Osteocyte (in vitro differentiated cells): ENCODE data around the gene CADPS. TPM values are rescaled to one million over a fixed set of nuclear protein-coding genes. Genes with fewer than 3 reads are reported as not detected.

Source experiments
- DNase-seq: peaks from one replicate; pipeline ENCODE4 v3.0.0; 2021; ENCODE audit warnings: mixed read lengths; ENCODE audit not compliant: unreplicated experiment; ENCODE audit errors: extremely low spot score
- H3K27ac Mint-ChIP-seq: one replicate; pipeline ENCODE4 v1.8.0; 2021; ENCODE audit warnings: mild to moderate bottlenecking, mixed read lengths; ENCODE audit not compliant: unreplicated experiment
- H3K27me3 Mint-ChIP-seq: one replicate; pipeline ENCODE4 v1.8.0; 2021; ENCODE audit warnings: mixed read lengths; ENCODE audit not compliant: unreplicated experiment
- H3K36me3 Mint-ChIP-seq: one replicate; pipeline ENCODE4 v1.8.0; 2021; ENCODE audit warnings: mixed read lengths; ENCODE audit not compliant: unreplicated experiment
- H3K4me1 Mint-ChIP-seq: one replicate; pipeline ENCODE4 v1.8.0; 2021; ENCODE audit warnings: mixed read lengths; ENCODE audit not compliant: unreplicated experiment
- H3K4me3 Mint-ChIP-seq: one replicate; pipeline ENCODE4 v1.8.0; 2021; ENCODE audit warnings: mild to moderate bottlenecking, moderate library complexity, mixed read lengths; ENCODE audit not compliant: unreplicated experiment
- H3K9me3 Mint-ChIP-seq: one replicate; pipeline ENCODE4 v1.8.0; 2021; ENCODE audit warnings: mixed read lengths; ENCODE audit not compliant: unreplicated experiment
- CTCF ChIP-seq: fragments of 200-600 bp; sonication (generic); IDR thresholded peaks from 2 replicates; pipeline ENCODE4 v1.5.0; 2021; ENCODE audit warnings: antibody characterized with exemption, mild to moderate bottlenecking, moderate library complexity
- total RNA-seq: library from RNA; stranded (reverse); gene quantifications from 2 replicates; pipeline ENCODE4 v1.2.1, GENCODE V29; 2021

CADPS gene
- total RNA-seq, 1 donor from 2014 or later: not detected

GRCh38 chr3:62632510-62633294, 242.5 kb downstream of the CADPS start:
- Mint-ChIP-seq H3K27ac (no peak overlapping the region), H3K9me3 (no peaks in the 10 kb centered on the region), H3K36me3 (no peaks in the 10 kb centered on the region), H3K4me1 (no peaks in the 10 kb centered on the region), H3K4me3 (no peak overlapping the region), H3K27me3 (peaks cover 65% of the 10 kb centered on the region)
- no peak for TF ChIP-seq CTCF
- DNase-seq: no peak

DNA sequence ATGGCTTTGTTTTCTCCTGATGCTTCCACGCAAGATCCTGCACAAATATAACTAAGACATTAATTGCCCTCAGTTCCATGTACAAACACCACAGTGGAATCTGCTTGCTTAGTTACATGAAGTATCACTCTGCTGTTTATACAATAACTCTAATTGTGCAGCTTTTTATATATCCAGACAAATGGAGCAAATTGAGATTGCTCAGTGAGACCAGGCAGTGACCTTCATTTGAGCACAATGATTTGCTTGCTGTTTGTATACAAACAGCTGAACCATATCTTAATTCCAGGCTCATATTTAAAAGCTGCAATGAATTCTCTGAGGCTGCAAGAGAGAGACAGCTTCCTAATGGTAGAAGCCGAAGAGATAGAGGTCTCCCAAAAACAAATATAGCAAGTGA, 243.7 kb downstream of the CADPS start:
- Mint-ChIP-seq H3K9me3 (no peaks in the 10 kb centered on the region), H3K27me3 (peaks cover 72% of the 10 kb centered on the region), H3K4me3 (no peak overlapping the region), H3K4me1 (no peaks in the 10 kb centered on the region), H3K27ac (no peak overlapping the region), H3K36me3 (no peaks in the 10 kb centered on the region)
- no peak for TF ChIP-seq CTCF
- no peak for DNase-seq

GRCh38 chr3:62630664-62631063, 244.6 kb downstream of the CADPS start:
- Mint-ChIP-seq H3K4me3 (no peak overlapping the region), H3K9me3 (no peaks in the 10 kb centered on the region), H3K4me1 (no peaks in the 10 kb centered on the region), H3K36me3 (no peaks in the 10 kb centered on the region), H3K27me3 (peaks cover 78% of the 10 kb centered on the region), H3K27ac (no peak overlapping the region)
- TF ChIP-seq CTCF: no peak
- no peak for DNase-seq

- no peaks in the 10 kb centered on the region for H3K36me3 Mint-ChIP-seq
- no peak for TF ChIP-seq CTCF
- no peak overlapping the region for H3K4me3 Mint-ChIP-seq
- H3K27ac Mint-ChIP-seq: no peak overlapping the region
- DNase-seq: no peak
- no peaks in the 10 kb centered on the region for H3K4me1 Mint-ChIP-seq
- H3K9me3 Mint-ChIP-seq: no peaks in the 10 kb centered on the region
- H3K27me3 Mint-ChIP-seq: peaks cover 77% of the 10 kb centered on the region
Observed at GRCh38 chr3:62625268-62625667, 249.9 kb downstream of the CADPS start.

DNA sequence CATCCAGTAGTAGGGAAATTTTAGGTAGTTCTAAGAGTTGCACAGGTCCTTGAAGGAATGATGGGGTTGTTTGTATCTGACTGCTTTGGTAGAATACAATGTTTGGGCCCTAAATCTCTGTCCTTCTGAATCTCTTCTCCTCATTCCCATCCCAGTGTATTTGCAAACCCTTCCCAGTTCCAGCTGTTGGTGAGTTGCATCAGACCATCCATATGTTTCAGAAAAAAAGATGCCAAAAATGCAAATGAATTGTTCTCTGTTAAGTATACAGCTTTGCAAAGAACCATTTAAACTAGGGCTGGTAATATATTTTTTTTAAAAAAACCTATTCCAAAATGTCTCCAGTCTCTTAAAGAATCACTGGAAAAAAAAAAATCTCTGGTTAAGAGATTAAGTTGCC, 251.0 kb downstream of the CADPS start:
- no peaks in the 10 kb centered on the region for H3K4me1 Mint-ChIP-seq
- H3K27me3 Mint-ChIP-seq: peaks cover 75% of the 10 kb centered on the region
- TF ChIP-seq CTCF: no peak
- no peak overlapping the region for H3K27ac Mint-ChIP-seq
- H3K4me3 Mint-ChIP-seq: no peak overlapping the region
- no peak for DNase-seq
- H3K9me3 Mint-ChIP-seq: no peaks in the 10 kb centered on the region
- no peaks in the 10 kb centered on the region for H3K36me3 Mint-ChIP-seq
